ENCODE data around the gene PIGZ.

PIGZ gene

DNA sequence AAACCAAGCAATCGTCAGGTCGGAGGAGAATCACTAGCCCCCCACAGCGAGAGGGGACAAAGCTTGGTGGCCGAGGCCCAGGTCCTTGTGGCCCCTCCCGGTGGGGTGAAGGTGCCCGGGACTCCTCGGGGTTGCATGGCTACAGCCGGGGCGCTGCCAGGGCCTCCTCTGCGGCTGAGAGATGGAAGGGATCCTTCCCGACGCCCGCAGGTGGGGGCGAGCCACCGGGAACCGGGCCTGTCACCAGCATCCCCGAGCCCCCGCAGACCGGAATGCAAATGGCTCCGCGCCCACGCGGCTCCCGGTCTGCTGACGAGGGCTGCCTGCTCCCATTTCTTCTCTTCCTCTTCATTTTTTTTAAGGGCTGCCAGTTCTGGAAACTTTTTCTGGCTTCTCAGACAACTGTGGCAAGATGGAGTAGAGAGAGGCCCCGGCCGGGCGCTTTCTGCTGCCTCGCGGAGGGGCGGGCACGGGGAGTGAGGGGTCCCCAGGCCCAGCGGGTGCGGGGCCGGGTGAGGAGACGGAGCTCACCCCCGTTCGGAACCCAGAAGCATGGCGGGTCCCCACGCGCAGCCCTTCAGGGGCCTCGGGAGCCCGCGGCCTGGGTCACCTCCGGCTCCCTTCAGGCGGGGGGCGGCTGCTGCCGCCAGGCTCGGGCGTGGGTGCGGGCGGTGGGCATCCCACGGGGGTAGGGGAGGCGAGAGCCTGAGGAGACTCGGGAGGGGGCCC is 33.5 kb upstream of the PIGZ start:
- no peak for DNase-seq (ENCODE audit: low spot score)

DNA sequence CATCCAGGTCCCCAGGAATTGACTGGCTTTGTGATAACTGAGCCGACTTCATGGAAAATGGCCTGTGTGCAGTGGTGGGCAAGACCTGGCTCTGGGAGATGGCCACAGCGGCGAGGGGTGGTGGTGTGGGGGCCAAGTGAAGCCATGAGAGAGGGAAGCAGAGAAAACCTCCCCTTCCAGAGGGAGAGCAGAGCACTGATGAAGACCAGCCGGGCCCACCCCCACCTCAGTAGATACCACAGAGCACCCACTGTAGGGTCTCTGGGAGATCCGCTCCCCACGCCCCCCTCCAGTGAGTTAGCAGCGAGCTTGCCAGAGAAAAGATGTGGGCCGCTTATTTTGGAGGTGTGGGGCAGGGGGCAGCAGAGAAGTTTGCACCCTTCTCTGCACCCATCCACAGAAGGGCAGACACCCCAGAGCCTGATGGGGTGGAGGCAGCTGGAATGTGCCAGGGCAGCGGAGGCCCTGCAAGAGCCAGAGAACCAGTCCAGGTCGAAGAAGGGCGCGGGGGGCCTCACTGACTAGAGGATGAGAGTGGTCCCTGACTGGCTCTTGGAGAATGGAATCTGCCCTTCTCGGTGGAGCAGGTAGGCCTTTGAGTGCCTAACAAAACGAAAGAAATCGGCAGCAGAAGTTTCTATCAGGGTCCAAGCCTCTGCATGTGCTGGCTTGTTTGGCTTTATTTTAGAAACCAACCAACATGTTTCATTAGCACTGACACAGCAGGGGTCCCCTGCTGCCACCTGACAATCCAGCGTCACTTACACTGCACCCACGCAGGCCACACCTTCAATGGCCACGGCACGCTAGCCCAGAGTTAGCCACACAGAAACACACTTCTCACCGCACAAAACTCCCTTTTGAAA is 32.7 kb upstream of the PIGZ start:
- DNase-seq (ENCODE audit: low spot score), result no peak

DNA sequence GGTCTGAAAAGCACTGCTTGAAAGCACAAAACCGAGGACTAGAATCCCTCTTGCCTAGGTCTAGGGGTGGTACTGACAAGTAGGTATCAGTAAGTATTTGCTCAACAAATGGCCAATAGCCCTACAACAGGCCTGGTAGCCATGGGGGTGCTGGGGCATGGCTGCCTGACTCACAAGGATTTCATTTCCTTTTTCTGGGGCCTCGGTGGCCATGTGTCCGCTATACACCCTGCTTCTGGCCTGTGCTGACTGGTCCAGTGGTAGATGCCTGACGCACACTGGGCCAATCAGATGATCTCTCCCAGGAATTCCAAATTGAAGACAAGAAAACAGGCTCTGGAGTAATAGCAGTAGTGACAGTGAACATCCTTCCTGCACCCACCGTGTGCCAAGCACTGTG is 31.6 kb upstream of the PIGZ start:
- DNase-seq (ENCODE audit: low spot score), result no peak

DNA sequence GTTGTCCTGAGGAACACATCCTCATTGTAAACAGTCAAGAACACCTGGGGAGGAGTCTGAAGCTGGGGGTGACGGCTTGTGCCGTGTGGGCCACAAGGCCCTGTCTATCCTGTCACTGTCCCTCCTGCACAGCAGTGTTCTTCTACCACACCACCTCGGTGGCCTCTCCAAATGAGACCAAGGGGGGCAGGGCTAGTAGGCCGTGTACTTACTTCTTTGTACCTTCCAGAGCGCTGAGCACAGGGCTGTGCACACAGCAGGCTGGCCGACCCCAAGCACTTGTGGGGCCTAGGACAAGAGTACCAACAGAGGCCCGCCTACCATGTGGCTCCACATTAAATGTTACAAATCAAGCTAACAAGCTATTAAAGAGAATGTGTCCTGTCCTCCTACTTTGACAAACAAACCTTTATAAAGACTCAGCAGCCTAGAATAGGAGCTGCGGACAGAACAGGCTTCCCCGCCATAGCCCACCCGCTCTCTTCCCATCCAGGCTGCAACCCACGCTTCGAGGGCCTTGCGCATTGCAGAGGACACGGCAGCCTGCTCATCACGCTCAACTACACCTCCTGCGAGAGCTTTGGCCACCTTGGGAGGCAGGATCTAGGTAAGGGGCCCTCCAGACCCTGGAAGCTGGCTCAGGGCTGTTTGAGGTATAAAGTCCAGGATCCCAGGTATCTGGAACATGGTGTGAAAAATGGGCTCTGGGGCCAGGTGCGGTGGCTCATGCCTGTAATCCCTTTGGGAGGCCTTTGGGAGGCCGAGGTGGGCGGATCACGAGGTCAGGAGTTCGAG is 30.5 kb upstream of the PIGZ start:
- DNase-seq (ENCODE audit: low spot score), result no peak

DNA sequence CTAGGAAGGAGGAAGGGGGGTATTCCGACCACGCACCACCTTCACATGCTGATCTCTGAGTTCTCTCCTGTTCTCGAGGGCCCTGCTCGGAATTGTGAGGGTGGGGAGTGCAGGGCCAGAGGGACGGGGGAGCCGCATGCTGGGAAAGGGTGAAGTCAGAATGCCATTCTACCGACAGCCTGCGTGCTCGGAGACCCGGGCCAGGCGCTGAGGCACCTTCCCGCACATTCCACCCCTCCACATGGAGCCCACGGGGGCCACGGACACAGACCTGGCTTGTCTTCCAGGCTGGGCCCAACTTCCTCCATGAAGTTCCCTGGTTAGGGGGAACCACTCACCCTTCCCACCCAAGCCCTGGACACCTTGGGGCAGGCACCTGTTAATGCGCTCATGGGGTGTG is 28.7 kb upstream of the PIGZ start:
- no peak for DNase-seq (ENCODE audit: low spot score)

DNA sequence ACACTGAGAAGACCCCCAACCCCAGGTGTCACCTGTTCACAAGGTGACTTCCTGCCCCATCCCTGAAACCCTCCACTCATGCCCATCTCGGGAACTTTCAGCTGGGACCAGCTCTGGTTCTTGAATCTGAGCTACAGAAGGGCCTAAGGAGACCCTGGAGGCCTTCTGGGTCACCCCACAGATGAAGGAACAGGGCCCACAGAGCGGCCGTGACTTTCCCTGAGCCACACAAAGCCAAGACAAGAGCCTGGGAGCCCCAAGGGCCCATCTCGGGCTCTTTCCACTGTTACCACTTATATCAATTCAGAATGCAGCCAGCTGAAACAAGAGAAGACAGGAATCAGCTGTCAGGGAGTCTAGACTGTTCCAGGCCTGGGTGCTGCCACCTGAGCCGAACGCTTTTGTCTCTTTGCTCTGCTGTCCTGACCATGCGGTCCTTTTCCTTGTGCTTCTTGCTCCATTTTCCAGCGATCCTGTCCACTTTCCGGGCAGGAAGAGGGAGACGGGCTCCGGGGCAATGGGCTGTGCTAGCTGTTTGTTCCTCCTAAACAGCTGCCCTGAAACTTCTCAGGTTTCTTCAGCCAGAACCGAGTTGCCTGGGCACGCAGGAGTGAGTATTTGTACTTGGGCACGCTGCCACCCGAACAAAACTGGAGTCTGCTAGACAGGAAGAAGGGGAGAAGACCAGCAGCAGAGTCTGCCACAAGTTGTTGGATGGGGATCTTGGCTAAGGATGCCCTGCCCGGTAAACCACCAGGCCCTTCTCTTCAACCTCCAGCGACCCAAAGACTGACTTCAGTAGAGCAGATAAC is 28.0 kb upstream of the PIGZ start:
- no peak for DNase-seq (ENCODE audit: low spot score)

DNA sequence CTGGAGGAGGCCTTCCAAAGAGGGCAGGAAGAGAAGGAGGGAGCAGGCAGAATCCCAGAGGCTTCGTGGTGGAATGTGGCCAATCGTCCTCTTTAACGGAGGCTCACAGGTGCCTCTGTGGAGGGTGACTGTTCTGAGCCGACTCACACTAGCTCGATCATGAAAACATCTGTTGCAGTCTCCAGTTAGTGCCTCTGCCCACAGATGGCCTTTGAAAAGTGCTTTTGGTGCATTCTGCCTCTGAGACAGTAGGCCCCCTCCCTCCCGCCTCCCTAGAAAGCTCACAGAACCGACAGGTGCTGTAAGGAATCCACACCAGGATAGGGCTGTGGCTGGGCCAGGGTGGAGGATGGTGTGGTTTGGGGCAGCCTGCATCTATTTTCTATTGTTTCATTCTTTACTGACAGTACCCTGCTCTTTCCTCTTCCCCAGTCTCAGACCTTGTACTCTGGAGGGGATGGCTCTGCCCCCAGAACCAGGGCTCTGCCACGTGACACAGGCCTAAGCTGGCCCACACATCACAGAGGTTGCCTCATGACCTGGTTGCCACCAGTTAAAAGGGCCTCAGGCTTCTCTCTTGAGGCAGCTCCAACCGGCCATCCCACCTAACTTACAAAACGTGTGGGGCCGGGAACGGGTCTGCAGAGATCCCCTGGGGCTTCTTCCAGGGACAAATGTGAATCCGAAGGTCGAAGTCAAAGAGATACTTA is 27.2 kb upstream of the PIGZ start:
- no peak for DNase-seq (ENCODE audit: low spot score)

DNA sequence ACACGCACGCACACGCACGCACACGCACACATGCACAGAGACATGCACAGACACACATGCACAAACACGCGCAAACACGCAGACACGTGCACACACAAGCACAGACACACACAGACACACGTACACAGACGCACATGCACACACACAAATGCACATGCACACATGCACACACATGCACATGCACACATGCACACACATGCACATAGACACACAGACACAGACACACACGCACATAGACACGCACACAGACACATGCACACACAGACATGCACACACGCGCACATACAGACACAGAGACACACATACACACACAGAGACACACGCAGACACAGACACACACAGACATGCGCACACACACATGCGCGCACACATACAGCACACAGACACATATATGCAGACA is 26.4 kb upstream of the PIGZ start:
- no peak for DNase-seq (ENCODE audit: low spot score)

DNA sequence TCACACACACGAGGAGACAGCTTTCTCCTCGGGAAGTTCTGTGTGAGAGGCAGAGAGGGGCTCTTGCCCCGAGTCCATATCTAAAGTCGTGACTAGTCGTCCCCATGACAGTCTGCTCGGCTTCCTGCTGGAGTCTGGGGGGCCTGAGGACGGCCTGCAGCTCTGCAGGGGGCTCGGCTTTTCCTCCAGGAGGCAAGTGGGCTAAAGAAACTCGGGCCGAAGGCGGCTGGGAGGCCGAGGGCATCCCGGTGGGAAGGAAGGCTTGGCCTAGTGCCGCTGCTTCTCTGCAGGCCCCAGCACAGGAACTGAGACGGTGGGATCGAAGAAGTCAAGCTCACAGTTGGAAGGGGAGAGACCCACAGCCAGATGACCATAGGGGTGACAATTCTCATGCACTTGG is 25.4 kb upstream of the PIGZ start:
- no peak for DNase-seq (ENCODE audit: low spot score)

DNA sequence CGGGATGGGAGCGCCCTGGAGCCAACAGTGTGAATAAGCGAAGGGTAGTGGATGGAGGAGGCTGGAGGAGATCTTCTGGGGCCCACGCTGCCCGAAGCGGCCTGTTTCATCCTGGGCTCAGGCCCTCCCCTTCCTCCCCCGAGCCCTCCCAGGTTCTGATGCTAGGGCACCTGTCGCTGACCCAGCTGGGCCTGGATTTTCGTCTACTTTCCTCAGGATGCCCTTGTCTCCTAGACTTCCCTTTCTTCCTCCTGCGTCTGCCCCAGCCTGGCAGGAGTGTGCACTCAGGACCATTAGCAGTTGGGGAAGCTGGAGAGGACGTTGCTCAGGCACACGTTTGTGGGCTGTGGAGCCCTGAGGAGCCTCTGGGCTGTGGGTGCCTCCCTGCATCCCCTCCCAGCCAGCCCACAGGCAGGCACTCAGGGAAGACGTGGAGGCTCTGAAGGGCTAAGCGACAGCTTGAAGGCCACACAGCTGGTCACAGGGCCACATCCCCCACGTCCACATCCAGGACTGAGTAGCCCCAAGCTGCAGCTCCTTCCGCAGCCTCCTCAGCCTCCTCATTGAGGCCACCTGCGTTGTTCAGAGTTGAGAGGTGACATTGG is 23.9 kb upstream of the PIGZ start:
- no peak for DNase-seq (ENCODE audit: low spot score)

DNA sequence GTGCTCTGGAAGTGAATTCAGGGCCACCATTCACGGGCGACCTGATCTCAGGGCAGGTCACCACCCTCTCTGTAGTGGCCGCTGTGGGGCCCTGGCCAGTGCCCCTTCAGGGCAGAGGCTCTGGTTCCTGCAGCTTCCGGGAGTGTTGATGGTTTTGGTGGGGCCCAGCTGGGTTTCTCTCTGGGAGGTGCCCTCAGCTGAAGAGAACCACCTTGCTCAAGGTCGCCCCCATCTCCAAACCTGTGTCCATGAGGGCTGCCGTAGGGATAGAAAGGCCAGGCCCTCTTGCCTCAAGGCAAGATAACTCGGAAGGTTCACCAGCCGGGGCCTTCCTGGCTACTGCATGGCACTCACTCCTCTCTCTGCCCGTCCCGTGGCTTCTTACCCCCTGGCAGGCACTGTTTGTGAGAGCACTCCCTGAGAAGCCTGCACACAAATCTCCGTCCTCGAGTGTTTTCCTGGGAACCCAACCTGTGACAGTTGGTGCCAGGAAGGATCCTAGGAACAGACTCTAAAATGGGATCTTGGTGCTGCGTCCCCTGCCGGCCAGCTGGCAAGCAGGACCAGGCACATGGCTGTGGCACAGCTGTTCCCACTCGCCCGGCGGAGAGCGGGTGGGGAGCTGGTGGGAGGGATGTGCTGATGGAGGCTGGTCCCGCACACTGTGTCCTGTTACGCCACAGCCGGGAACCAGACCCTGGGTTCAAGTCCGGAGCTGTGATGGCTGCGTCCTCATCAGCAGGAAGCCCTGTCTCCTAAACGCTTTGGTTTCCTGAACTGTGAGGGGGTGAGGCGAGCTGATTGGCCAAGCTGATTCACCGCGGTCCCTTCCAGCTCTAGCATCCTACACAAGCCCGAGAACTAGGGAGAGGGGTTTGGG is 23.2 kb upstream of the PIGZ start:
- no peak for DNase-seq (ENCODE audit: low spot score)

DNA sequence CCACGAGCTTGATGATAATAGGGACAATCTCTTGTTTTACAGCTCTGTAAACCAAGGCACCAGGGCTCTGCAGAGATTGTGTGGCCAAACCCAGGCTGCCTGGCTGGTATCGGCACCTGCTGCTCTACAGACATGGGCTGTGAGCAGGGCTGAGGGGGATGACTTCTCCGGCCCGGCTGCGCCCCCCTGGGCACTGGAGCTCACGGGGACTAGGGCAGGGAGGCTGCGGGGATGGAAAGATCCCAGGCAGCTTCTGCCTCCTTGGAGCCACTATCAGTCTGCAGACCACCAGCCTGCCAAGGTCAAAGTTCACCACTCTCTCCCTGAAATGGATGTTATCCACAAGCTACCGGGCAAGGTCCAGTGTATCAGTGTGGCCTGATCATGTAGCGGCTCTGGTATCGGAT is 22.0 kb upstream of the PIGZ start:
- no peak for DNase-seq (ENCODE audit: low spot score)

DNA sequence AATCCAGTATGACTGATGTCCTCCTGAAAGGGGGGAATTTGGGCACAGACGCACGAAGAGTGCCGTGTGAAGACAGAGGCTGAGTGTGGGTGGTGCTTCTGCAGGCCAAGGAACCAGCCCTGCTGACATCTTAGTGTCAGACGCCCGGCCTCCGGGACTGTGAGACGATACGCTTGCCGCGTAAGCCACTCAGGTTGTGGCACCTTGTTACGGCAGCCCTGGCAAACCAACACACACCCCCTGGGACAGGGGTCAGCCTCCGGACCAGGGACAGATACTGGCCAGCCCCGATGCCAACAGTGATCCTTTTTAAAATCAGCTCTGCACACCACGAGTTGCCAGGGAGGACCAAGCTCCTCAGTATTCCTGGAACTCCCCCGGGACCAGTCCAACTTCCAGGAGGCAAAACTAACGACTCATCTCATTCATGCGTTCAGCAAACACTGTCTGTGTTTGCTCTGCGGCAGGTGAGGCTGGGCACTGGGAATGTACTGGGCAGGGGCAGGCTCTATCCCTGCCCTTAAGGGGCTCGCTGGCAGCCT is 21.2 kb upstream of the PIGZ start:
- DNase-seq (ENCODE audit: low spot score), result no peak

DNA sequence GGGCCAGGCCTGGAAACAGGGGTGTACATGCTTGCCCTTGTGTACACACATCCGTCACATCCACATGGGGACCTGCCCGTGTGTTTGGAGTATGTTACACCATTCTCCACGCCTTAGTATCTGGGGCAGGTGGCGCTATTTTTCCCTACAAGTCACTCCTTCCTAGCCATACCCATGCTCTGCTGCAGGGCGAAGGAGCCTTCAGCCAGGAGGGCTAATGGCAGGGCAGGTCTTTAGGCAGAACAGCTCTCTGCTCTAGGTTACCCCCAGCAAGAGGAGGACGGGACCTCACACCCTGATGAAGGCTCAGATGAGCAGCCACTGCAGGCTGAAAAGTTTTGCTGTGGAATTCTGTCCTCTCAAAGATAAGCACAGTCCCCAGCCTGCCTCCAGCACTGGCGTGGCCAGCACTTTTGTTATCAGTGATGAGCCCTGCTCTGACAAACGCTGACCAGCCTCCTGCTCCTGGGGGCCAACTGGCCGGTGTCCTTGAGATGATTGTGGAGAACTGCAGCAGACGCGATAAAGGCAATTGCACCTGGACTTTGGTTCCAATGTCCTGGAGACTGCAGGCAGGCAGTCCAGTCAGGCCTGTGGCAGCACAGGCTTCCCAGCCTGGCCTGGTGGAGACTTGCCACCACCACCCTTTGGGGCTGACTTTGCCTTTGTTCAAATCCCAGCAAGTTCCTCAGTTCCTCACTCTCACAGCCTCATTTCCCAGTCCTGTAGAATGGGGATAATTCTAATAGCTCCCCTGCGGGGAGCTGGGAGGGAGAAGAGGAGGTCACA is 19.8 kb upstream of the PIGZ start:
- DNase-seq (ENCODE audit: low spot score), result peak; percentile 79

DNA sequence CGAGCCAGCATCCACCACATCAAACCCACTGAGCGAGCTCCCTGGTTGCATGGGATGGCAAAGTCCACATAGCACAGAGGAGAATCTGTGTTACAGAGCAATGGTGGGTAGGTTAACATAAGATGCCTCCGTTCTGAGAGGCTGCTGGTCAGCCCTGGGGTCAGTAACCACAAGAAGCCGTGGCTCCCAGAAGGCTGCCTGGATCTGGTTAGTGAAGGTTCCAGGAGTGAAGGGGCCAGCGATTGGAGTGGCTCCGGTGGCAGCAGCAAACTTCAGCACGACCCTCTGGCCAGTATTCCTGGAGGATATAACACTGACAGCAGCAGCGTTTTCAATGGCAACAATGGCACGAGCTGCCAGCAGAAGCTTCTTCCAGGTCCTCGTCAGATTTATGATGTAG is 18.4 kb upstream of the PIGZ start:
- no peak for DNase-seq (ENCODE audit: low spot score)

DNA sequence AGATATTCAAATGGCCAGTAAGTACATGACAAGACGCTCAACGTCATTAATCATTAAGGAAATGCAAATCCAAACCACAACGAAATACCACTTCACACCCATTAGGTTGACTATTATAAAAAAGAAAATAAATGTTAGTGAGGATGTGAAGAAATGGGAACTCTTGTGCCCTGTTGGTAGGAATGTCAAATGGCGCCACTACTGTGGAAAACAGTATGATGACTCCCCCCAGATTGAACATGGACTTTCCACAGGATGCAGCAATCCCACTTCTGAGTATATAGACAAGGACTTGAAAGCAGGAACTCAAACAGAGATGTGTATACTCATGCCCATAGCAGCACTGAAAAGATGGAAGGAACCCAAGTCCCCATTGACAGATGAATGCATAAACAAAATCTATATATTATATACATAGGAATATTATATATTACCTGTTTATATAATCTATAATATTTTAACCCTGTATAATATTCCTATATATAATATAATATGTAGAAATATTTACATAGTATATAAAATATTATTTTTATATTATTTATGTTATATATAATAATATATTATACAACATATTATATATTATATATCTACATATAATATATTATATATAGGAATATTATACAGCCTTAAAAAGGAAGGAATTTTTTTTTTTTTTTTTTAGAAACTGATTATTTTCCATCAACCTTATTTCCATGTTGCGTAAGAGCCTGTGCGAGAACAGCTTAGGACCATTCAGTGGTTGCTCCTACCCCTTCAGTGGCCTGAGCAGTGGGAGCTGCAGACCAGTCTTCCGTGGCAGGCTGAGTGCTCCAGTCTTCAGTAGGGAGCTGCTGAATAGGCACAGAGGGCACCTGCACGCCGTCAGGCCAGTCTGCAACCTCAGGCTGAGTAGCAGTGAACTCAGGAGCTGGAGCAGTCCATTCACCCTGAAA is 17.6 kb upstream of the PIGZ start:
- DNase-seq (ENCODE audit: low spot score), result no peak

DNA sequence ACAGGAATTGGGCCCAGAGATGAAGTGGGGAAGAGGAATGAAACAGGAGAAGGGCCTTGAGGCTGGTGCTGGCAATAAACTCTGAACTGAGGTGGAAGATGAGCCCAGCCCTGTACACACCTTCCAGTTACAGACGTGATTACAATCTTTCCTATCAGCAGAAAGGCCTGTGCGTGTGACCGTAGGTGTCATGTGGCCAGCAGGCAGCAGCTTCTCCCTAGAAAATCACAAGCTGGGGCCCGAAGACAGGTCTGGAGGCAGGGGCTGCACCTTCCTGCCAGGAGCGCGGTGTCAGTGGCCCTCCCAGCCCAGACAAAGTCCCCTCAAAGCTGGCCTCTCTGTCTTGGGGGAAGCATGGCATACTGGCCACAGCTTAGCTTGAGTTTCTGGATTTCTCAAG is 16.7 kb upstream of the PIGZ start:
- DNase-seq (ENCODE audit: low spot score), result no peak

DNA sequence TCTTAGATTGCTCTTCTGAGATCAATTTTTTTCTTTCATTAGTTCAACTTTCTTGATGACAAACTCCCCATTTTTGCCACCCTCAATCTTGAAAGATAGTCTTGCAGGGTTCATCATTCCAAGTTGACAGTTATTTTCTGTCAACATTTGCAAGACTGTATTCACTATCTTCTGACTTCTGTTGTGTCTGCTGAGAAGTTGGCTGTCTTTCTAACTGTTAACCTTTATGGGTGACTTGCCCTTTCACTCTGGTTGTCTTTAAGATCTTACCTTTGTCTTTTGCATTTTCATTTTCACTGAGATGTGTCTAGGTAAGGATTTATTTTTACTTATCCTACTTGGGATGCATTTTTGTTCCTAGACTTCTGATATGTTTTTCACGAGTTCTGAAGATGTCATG is 14.6 kb upstream of the PIGZ start:
- no peak for DNase-seq (ENCODE audit: low spot score)
